HepG2 (cell line): Measurements from ENCODE around the gene BLMH. TPM values are rescaled to one million over a fixed set of nuclear protein-coding genes. Genes with fewer than 3 reads are reported as not detected.

Experiments
- ATAC-seq: fragments of 200-7000 bp; cut with Tn5 transposase; 3 replicates; pipeline ENCODE4 v1.9.1; 2020; ENCODE audit warnings: mild to moderate bottlenecking, moderate library complexity
- BruUV-seq: library from RNA; stranded (reverse); fragments of 400-500 nt; replicated peaks from 2 replicates; lab custom pipeline; 2021; lab: Mats Ljungman, UMichigan
- CTCF ChIA-PET: fragments of 300-600 bp; formaldehyde crosslinking; extraction: SDS; loops from one replicate; lab custom pipeline; 2021; ENCODE audit warnings: low total read pairs, inconsistent platforms, low intra/inter-chr PET ratio; lab: Yijun Ruan, JAX
- POLR2A ChIA-PET: fragments of 350-600 bp; sonication (Branson Sonifier 250); formaldehyde crosslinking; loops from one replicate; lab custom pipeline; 2020; ENCODE audit warnings: antibody characterized with exemption, inconsistent platforms; lab: Yijun Ruan, JAX
- DNase-seq: peaks from one replicate; pipeline ENCODE4 v3.0.0-alpha.2; 2015; ENCODE audit warnings: low spot score
- FAIRE-seq: peaks from 3 replicates; lab custom pipeline; 2011; peaks lifted over from hg19 to GRCh38; lab: Jason Lieb, UNC
- H2AFZ ChIP-seq: one replicate; pipeline ENCODE4 v1.6.1; 2011; ENCODE audit warnings: low read length, inconsistent platforms
- H3K27ac ChIP-seq: fragments of 300-600 bp; 3 replicates; pipeline ENCODE4 v1.8.0; 2011; ENCODE audit warnings: mixed run types, mild to moderate bottlenecking, mixed read lengths, low read length, inconsistent platforms; ENCODE audit not compliant: insufficient read depth; ENCODE audit errors: extremely low read length
- H3K27me3 ChIP-seq, 2 experiments: fragments of 200-600 bp in 1 of 2; 2 replicates in 1 of 2; 3 replicates in 1 of 2; pipeline versions ENCODE4 v1.6.0 to v1.8.0; 2011; ENCODE audit warnings: low read length in 2 of 2, mild to moderate bottlenecking in 2 of 2, moderate library complexity in 2 of 2, inconsistent platforms in 1 of 2; ENCODE audit not compliant: insufficient read depth in 2 of 2, control insufficient read depth in 1 of 2
- H3K36me3 ChIP-seq, 2 experiments: fragments of 200-600 bp in 1 of 2; replicated peaks in 1 of 2; 2 replicates in 1 of 2; 3 replicates in 1 of 2; pipeline versions ENCODE4 v1.5.1 to v1.8.0; 2011; ENCODE audit warnings: low read length in 2 of 2, inconsistent platforms in 1 of 2; ENCODE audit not compliant: insufficient read depth in 2 of 2, control insufficient read depth in 1 of 2
- H3K4me1 ChIP-seq: 2 replicates; pipeline ENCODE4 v1.5.1; 2012; ENCODE audit warnings: low read length, inconsistent platforms; ENCODE audit not compliant: insufficient read depth
- H3K4me2 ChIP-seq: 2 replicates; pipeline ENCODE4 v1.6.0; 2011; ENCODE audit warnings: low read depth, low read length, inconsistent platforms
- H3K4me3 ChIP-seq, 3 experiments: fragments of 200-600 bp in 1 of 3; sonication (generic), shearing (Covaris generic) in 1 of 3; replicated peaks in 1 of 3; 2 replicates each; pipeline ENCODE4 v1.5.1; 2011 to 2016; ENCODE audit warnings: low read length in 3 of 3, inconsistent platforms in 2 of 3, low read depth in 2 of 3, mild to moderate bottlenecking in 2 of 3, control low read depth in 1 of 3, mixed read lengths in 1 of 3; ENCODE audit not compliant: insufficient read depth in 1 of 3
- H3K79me2 ChIP-seq: one replicate; pipeline ENCODE4 v1.6.1; 2011; ENCODE audit warnings: low read length, inconsistent platforms; ENCODE audit not compliant: insufficient read depth
- H3K9ac ChIP-seq: 2 replicates; pipeline ENCODE4 v1.6.0; 2011; ENCODE audit warnings: mild to moderate bottlenecking, low read depth, low read length, inconsistent platforms; ENCODE audit not compliant: insufficient read depth
- H3K9me3 ChIP-seq: 2 replicates; pipeline ENCODE4 v1.5.1; 2012; ENCODE audit warnings: mild to moderate bottlenecking, low read length
- H4K20me1 ChIP-seq: 2 replicates; pipeline ENCODE4 v1.6.0; 2011; ENCODE audit warnings: inconsistent platforms, mild to moderate bottlenecking, low read length, moderate library complexity; ENCODE audit not compliant: insufficient read depth
- ATM ChIP-seq: fragments of 450-650 bp; IDR thresholded peaks from 2 replicates; pipeline ENCODE4 v1.7.1; 2017; ENCODE audit warnings: mild to moderate bottlenecking, borderline replicate concordance
- BRD4 ChIP-seq: sonication (generic); formaldehyde crosslinking; IDR thresholded peaks from 2 replicates; pipeline ENCODE4 v1.4.0; 2020; ENCODE audit warnings: missing genetic modification reagents
- HOXD1 ChIP-seq: sonication (generic); formaldehyde crosslinking; IDR thresholded peaks from 2 replicates; pipeline ENCODE4 v1.5.0; 2020; ENCODE audit warnings: missing genetic modification reagents
- MIER3 ChIP-seq: IDR thresholded peaks from 2 replicates; pipeline ENCODE4 v1.6.1; 2016; ENCODE audit warnings: missing compliant biosample characterization, borderline replicate concordance
- NKX3-1 ChIP-seq: sonication (generic); formaldehyde crosslinking; IDR thresholded peaks from 2 replicates; pipeline ENCODE4 v1.5.0; 2020; ENCODE audit warnings: missing genetic modification reagents
- PRPF4 ChIP-seq: fragments of 200-400 bp; formaldehyde crosslinking; IDR thresholded peaks from 2 replicates; pipeline ENCODE4 v1.6.1; 2016; ENCODE audit warnings: low read length, low read depth; ENCODE audit not compliant: poor library complexity, severe bottlenecking
- SPEN ChIP-seq: sonication (generic); formaldehyde crosslinking; IDR thresholded peaks from 2 replicates; pipeline ENCODE4 v1.5.1; 2020; ENCODE audit warnings: low read depth, mild to moderate bottlenecking, missing genetic modification reagents
- ZFP82 ChIP-seq: sonication (generic); formaldehyde crosslinking; IDR thresholded peaks from 2 replicates; pipeline ENCODE4 v1.5.1; 2020; ENCODE audit warnings: mild to moderate bottlenecking, missing genetic modification reagents, borderline replicate concordance
- ZFP90 ChIP-seq: sonication (generic); formaldehyde crosslinking; IDR thresholded peaks from 2 replicates; pipeline ENCODE4 v1.8.0; 2022; ENCODE audit warnings: missing genetic modification reagents, mild to moderate bottlenecking, inconsistent platforms, borderline replicate concordance
- ZMYM2 ChIP-seq: sonication (generic); formaldehyde crosslinking; IDR thresholded peaks from 2 replicates; pipeline ENCODE4 v1.8.0; 2022; ENCODE audit warnings: mild to moderate bottlenecking, missing genetic modification reagents
- ZNF350 ChIP-seq: sonication (generic); formaldehyde crosslinking; IDR thresholded peaks from 2 replicates; pipeline ENCODE4 v1.4.0; 2020; ENCODE audit warnings: mild to moderate bottlenecking, low read depth, missing genetic modification reagents, borderline replicate concordance
- ZNF879 ChIP-seq: sonication (generic); formaldehyde crosslinking; IDR thresholded peaks from 2 replicates; pipeline ENCODE4 v1.8.1; 2023; ENCODE audit warnings: missing genetic modification reagents
- WGBS: methylation state at CpG from one replicate; pipeline ENCODE4 v1.1.6; 2017; ENCODE audit warnings: low lambda C conversion rate; 5-methylcytosine and 5-hydroxymethylcytosine counted together
- in situ Hi-C: cut with HindIII; loops from 2 replicates; pipeline ENCODE4 v1.10.0; 2017; ENCODE audit warnings: low pct_unique_long_range_greater_than_20kb; ENCODE audit not compliant: extremely low pct_ligation_motif_present
- intact Hi-C: fragments of 100-400 bp; cut with micrococcal nuclease; formaldehyde crosslinking; loops from one replicate; pipeline ENCODE4 v1.10.0; 2022; ENCODE audit not compliant: unreplicated experiment
- polyA plus RNA-seq, 8 experiments: library from polyadenylated mRNA; depleted of rRNA in 3 of 8; stranded (reverse) in 7 of 8; unstranded in 1 of 8; fragments of >200 nt; fragmentation: Illumina TruSeq in 4 of 8; extraction: Trizol in 4 of 8; gene quantifications; 2 replicates each; pipeline versions ENCODE4 v1.2.1 to v1.2.3, GENCODE V29; 2011 to 2016; ENCODE audit warnings: low read depth in 4 of 8, missing spikeins in 1 of 8, mixed read lengths in 1 of 8; ENCODE audit not compliant: insufficient read depth in 1 of 8
- total RNA-seq, 5 experiments: library from RNA; depleted of rRNA; stranded (reverse); fragments of >200 nt; fragmentation: Illumina TruSeq; extraction: Trizol; gene quantifications; 2 replicates each; pipeline ENCODE4 v1.2.3, GENCODE V29; 2016; ENCODE audit warnings: low read depth in 1 of 5

Gene BLMH
- total and polyA plus RNA-seq, 2 of the 13 experiments (the other 11 are each of a cell fraction or from before 2014, with no cell fraction given), result 12.1 to 41.0 TPM

GRCh38 chr17:30275911-30276310, 15.8 kb downstream of the BLMH start:
- H3K79me2 ChIP-seq, result no peaks in the 10 kb centered on the region
- TF ChIP-seq ZNF879 (no peak), ATM (no peak), SPEN (CRISPR knock-in tag) (no peak), NKX3-1 (CRISPR knock-in tag) (no peak), ZNF350 (CRISPR knock-in tag) (no peak), HOXD1 (no peak), ZFP90 (no peak), ZMYM2 (CRISPR knock-in tag) (no peak), ZFP82 (CRISPR knock-in tag) (no peak), MIER3 (no peak), PRPF4 (no peak), BRD4 (CRISPR knock-in tag) (no peak)
- peaks cover 5 to 50% of the 10 kb centered on the region in 2 experiments for H3K36me3 ChIP-seq
- WGBS, result 97% methylated on average over 2 of the region's 2 CpGs
- no peak overlapping the region for H3K4me2 ChIP-seq
- H3K4me1 ChIP-seq, result no peaks in the 10 kb centered on the region
- in situ Hi-C loops (loop anchor here (5.0 kb wide), 1 partner anchor 149 kb away; no protein-coding TSS in a partner anchor), intact Hi-C loops (loop anchor here (5.0 kb wide), 1 partner anchor 61 kb away; no protein-coding TSS in a partner anchor)
- no peak for FAIRE-seq
- no peaks in the 10 kb centered on the region for H3K27me3 ChIP-seq
- no peak for ATAC-seq
- no peak overlapping the region for H3K4me3 ChIP-seq
- H3K9me3 ChIP-seq, result no peaks in the 10 kb centered on the region
- ChIA-PET CTCF (no interaction called here), POLR2A (no interaction called here)
- DNase-seq, result no peak
- no peaks in the 10 kb centered on the region for H4K20me1 ChIP-seq
- no peak overlapping the region for H3K9ac ChIP-seq
- no peak overlapping the region for H2AFZ ChIP-seq
- no TSS peak for BruUV-seq
- no peak overlapping the region for H3K27ac ChIP-seq
